ENCODE measurements around the gene ADPRHL1.

DNA sequence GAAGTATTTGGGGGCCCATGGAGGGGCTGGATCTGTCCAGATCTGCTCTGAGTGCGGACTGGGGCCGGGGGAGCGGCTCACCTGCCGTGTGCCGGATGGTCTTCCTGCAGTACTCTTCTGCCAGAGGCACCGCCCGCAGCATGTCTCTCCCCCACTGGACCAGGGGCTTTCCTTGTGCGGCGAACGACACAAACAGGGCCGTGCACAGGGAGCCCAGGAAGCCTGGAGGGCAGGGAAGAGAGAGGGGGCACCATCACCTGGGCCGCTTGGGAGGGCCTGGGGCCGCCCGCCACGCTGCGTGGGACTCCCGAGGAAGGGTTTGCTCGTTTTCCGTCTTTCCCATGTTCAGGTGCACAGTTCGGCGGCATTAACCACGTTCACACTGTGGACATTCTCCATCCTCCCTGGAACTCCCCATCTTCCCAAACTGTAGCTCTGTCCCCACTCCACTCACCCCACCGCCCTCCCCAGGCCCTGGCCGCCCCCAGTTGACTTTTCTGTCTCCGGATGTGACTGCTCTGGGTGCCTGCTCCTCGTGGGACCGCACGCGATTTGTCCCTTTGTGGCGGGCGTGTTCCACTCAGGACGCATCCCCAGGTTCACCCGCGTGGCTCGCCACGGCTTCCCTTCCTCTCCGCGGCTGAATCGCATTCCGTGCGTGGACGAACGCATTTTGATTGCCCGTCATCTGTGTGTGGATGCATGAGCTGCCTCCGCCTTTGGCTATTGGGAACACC lies 24.2 kb downstream of the ADPRHL1 start:
- TF ChIP-seq, protein P1, sequence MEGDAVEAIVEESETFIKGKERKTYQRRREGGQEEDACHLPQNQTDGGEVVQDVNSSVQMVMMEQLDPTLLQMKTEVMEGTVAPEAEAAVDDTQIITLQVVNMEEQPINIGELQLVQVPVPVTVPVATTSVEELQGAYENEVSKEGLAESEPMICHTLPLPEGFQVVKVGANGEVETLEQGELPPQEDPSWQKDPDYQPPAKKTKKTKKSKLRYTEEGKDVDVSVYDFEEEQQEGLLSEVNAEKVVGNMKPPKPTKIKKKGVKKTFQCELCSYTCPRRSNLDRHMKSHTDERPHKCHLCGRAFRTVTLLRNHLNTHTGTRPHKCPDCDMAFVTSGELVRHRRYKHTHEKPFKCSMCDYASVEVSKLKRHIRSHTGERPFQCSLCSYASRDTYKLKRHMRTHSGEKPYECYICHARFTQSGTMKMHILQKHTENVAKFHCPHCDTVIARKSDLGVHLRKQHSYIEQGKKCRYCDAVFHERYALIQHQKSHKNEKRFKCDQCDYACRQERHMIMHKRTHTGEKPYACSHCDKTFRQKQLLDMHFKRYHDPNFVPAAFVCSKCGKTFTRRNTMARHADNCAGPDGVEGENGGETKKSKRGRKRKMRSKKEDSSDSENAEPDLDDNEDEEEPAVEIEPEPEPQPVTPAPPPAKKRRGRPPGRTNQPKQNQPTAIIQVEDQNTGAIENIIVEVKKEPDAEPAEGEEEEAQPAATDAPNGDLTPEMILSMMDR (conservative IDR thresholded peaks at IDR 0.05 in 1 of 2, IDR thresholded peaks at IDR 0.05 in 1 of 2; ENCODE audit: low read depth in 1 of 2, low read length in 2 of 2): no peak
- no peak for TF ChIP-seq EZH2 (IDR thresholded peaks at IDR 0.05; ENCODE audit: low read length, missing control alignments)

Data from fibroblast of lung (primary cell).